Thyroid gland (tissue), 4 donors: ENCODE measurements around the gene CACNA1B.

Experiments
- POLR2A ChIP-seq, 2 donors: fragments of 450-650 bp; IDR thresholded peaks; one replicate each; pipeline ENCODE4 v1.6.1; 2017; ENCODE audit warnings: antibody characterized with exemption in 2 of 2, mild to moderate bottlenecking in 2 of 2, moderate library complexity in 1 of 2
- TF ChIP-seq, protein P1 (sequence below), 6 experiments: fragments of 200-600 bp in 3 of 6; fragments of 450-650 bp in 3 of 6; sonication (generic) in 3 of 6; IDR thresholded peaks; one replicate each; pipeline ENCODE4 v1.5.1; 2016 to 2019; ENCODE audit warnings: antibody characterized with exemption in 6 of 6, mild to moderate bottlenecking in 2 of 6, inconsistent platforms in 1 of 6, moderate library complexity in 1 of 6

DNA sequence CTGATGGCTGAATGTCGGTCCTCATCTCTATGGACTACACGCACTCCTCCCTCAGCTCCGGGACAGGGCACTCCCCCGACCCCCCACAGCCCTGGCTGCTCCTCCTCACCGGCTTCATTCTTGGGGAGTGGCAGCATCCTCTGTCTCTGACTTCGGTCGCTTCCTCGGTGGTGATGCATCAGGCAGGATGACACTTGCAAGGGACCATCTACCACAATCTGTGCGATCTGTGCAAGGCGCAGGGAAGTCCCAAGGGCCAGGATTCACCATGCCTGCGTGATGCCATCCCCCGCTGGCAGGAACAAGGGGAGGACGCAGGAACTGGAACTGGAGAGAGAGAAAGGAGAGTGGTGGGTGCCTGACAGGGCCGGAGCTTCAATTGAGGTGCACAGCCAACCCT is 2.2 kb upstream of the CACNA1B start:
- TF ChIP-seq, protein P1, sequence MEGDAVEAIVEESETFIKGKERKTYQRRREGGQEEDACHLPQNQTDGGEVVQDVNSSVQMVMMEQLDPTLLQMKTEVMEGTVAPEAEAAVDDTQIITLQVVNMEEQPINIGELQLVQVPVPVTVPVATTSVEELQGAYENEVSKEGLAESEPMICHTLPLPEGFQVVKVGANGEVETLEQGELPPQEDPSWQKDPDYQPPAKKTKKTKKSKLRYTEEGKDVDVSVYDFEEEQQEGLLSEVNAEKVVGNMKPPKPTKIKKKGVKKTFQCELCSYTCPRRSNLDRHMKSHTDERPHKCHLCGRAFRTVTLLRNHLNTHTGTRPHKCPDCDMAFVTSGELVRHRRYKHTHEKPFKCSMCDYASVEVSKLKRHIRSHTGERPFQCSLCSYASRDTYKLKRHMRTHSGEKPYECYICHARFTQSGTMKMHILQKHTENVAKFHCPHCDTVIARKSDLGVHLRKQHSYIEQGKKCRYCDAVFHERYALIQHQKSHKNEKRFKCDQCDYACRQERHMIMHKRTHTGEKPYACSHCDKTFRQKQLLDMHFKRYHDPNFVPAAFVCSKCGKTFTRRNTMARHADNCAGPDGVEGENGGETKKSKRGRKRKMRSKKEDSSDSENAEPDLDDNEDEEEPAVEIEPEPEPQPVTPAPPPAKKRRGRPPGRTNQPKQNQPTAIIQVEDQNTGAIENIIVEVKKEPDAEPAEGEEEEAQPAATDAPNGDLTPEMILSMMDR (IDR thresholded peaks at IDR 0.05): no peak
- TF ChIP-seq POLR2A (IDR thresholded peaks at IDR 0.05): no peak
